ENCODE data around the gene PSMD4. TPM values are rescaled to one million over a fixed set of nuclear protein-coding genes. Genes with fewer than 3 reads are reported as not detected.

Gene PSMD4
- total RNA-seq, 1 experiment from 2014 or later: 325 TPM

DNA sequence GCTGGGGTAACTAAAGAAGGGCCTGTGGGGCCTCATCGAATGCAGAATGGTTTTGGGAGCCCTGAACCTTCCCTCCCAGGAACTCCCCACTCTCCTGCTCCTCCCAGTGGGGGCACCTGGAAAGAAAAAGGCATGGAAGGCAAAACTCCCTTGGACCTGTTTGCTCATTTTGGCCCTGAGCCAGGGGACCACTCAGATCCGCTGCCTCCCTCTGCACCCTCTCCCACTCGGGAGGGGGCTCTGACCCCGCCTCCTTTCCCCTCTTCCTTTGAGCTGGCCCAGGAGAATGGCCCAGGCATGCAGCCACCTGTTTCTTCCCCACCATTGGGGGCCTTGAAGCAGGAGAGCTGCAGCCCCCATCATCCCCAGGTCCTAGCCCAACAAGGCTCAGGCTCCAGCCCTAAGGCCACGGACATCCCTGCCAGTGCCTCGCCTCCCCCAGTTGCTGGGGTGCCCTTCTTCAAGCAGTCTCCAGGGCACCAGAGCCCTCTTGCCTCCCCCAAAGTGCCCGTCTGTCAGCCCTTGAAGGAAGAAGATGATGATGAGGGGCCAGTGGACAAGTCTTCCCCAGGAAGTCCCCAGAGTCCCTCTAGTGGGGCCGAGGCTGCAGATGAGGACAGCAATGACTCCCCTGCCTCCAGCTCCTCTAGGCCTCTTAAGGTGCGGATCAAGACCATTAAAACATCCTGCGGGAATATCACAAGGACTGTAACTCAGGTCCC is 32.2 kb downstream of the PSMD4 start:
- H3K4me1 Mint-ChIP-seq (ENCODE audit: low read depth, unreplicated experiment): peaks cover 13% of the 10 kb centered on the region
- intact Hi-C loops (cut with micrococcal nuclease; ENCODE audit: unreplicated experiment): no loop called here
- no peaks in the 10 kb centered on the region for H3K9me3 Mint-ChIP-seq (ENCODE audit: low read depth, unreplicated experiment)
- no peak overlapping the region for H3K4me3 Mint-ChIP-seq (ENCODE audit: low read depth, unreplicated experiment)
- BruUV-seq (replicated peaks): no TSS peak
- CTCF ChIA-PET: no interaction called here
- peaks cover 91% of the 10 kb centered on the region for H3K36me3 Mint-ChIP-seq (ENCODE audit: insufficient read depth, unreplicated experiment)
- no peak overlapping the region for H3K27ac Mint-ChIP-seq (ENCODE audit: unreplicated experiment)
- TF ChIP-seq, protein P1, sequence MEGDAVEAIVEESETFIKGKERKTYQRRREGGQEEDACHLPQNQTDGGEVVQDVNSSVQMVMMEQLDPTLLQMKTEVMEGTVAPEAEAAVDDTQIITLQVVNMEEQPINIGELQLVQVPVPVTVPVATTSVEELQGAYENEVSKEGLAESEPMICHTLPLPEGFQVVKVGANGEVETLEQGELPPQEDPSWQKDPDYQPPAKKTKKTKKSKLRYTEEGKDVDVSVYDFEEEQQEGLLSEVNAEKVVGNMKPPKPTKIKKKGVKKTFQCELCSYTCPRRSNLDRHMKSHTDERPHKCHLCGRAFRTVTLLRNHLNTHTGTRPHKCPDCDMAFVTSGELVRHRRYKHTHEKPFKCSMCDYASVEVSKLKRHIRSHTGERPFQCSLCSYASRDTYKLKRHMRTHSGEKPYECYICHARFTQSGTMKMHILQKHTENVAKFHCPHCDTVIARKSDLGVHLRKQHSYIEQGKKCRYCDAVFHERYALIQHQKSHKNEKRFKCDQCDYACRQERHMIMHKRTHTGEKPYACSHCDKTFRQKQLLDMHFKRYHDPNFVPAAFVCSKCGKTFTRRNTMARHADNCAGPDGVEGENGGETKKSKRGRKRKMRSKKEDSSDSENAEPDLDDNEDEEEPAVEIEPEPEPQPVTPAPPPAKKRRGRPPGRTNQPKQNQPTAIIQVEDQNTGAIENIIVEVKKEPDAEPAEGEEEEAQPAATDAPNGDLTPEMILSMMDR (IDR thresholded peaks at IDR 0.05; ENCODE audit: unreplicated experiment): no peak
- H3K27me3 Mint-ChIP-seq (ENCODE audit: unreplicated experiment): no peaks in the 10 kb centered on the region
- DNase-seq: no peak

DNA sequence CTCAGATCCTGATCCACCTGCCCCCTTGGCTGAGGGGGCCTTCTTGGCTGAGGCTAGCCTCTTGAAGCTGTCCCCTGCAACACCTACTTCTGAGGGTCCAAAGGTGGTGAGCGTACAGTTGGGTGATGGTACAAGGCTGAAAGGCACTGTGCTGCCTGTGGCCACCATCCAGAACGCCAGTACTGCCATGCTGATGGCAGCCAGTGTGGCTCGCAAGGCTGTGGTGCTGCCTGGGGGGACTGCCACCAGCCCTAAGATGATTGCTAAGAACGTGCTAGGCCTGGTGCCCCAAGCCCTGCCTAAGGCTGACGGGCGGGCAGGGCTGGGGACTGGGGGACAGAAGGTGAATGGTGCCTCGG is 32.8 kb downstream of the PSMD4 start:
- TF ChIP-seq, protein P1 (IDR thresholded peaks at IDR 0.05; ENCODE audit: unreplicated experiment): no peak
- DNase-seq: no peak
- no peaks in the 10 kb centered on the region for H3K9me3 Mint-ChIP-seq (ENCODE audit: low read depth, unreplicated experiment)
- H3K27me3 Mint-ChIP-seq (ENCODE audit: unreplicated experiment): no peaks in the 10 kb centered on the region
- intact Hi-C loops (cut with micrococcal nuclease; ENCODE audit: unreplicated experiment): no loop called here
- peaks cover 89% of the 10 kb centered on the region for H3K36me3 Mint-ChIP-seq (ENCODE audit: insufficient read depth, unreplicated experiment)
- H3K27ac Mint-ChIP-seq (ENCODE audit: unreplicated experiment): no peak overlapping the region
- peaks cover 13% of the 10 kb centered on the region for H3K4me1 Mint-ChIP-seq (ENCODE audit: low read depth, unreplicated experiment)
- no peak overlapping the region for H3K4me3 Mint-ChIP-seq (ENCODE audit: low read depth, unreplicated experiment)
- CTCF ChIA-PET: no interaction called here
- no TSS peak for BruUV-seq (replicated peaks)

DNA sequence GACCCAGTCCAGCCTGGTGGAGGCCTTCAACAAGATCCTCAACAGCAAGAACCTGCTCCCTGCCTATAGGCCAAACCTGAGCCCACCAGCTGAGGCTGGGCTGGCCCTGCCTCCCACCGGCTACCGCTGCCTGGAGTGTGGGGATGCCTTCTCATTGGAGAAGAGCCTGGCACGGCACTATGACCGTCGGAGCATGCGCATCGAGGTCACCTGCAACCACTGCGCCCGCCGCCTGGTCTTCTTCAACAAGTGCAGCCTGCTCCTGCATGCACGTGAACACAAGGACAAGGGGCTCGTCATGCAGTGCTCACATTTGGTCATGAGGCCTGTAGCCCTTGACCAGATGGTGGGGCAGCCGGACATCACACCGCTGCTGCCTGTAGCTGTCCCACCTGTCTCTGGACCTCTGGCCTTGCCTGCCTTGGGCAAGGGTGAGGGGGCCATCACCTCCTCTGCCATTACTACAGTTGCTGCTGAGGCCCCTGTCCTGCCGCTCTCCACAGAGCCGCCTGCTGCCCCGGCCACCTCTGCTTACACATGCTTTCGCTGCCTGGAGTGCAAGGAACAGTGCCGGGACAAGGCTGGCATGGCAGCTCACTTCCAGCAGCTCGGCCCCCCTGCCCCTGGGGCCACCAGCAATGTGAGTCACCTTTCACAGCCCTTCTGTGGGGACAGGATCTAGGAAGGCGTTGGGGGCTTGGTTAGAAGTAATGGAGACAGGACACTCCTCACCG is 33.4 kb downstream of the PSMD4 start:
- no peaks in the 10 kb centered on the region for H3K9me3 Mint-ChIP-seq (ENCODE audit: low read depth, unreplicated experiment)
- H3K27ac Mint-ChIP-seq (ENCODE audit: unreplicated experiment): no peak overlapping the region
- intact Hi-C loops (cut with micrococcal nuclease; ENCODE audit: unreplicated experiment): no loop called here
- peaks cover 13% of the 10 kb centered on the region for H3K4me1 Mint-ChIP-seq (ENCODE audit: low read depth, unreplicated experiment)
- BruUV-seq (replicated peaks): no TSS peak
- peaks cover 89% of the 10 kb centered on the region for H3K36me3 Mint-ChIP-seq (ENCODE audit: insufficient read depth, unreplicated experiment)
- TF ChIP-seq, protein P1 (IDR thresholded peaks at IDR 0.05; ENCODE audit: unreplicated experiment): no peak
- H3K27me3 Mint-ChIP-seq (ENCODE audit: unreplicated experiment): no peaks in the 10 kb centered on the region
- no peak overlapping the region for H3K4me3 Mint-ChIP-seq (ENCODE audit: low read depth, unreplicated experiment)
- CTCF ChIA-PET: no interaction called here
- DNase-seq: no peak

DNA sequence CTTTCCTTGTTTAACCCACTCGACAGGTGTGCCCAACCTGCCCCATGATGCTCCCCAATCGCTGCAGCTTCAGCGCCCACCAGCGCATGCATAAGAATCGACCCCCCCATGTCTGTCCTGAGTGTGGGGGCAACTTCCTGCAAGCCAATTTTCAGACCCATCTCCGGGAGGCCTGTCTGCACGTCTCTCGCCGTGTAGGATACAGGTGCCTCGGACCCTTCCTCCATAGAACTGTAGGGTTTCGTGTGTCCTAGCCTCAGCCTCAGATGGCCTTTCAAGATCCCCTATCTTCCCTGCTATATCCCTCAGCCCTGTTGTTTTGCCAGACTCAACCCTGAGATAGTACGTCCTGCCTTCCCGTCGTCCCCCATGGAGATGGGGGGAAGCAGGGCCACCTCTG is 34.0 kb downstream of the PSMD4 start:
- TF ChIP-seq, protein P1 (IDR thresholded peaks at IDR 0.05; ENCODE audit: unreplicated experiment): no peak
- CTCF ChIA-PET: no interaction called here
- Mint-ChIP-seq H3K27ac (ENCODE audit: unreplicated experiment) (no peak overlapping the region), H3K9me3 (ENCODE audit: low read depth, unreplicated experiment) (no peaks in the 10 kb centered on the region), H3K4me3 (ENCODE audit: low read depth, unreplicated experiment) (no peak overlapping the region), H3K27me3 (ENCODE audit: unreplicated experiment) (no peaks in the 10 kb centered on the region), H3K4me1 (ENCODE audit: low read depth, unreplicated experiment) (peaks cover 13% of the 10 kb centered on the region), H3K36me3 (ENCODE audit: insufficient read depth, unreplicated experiment) (peaks cover 89% of the 10 kb centered on the region)
- no peak for DNase-seq
- no TSS peak for BruUV-seq (replicated peaks)
- intact Hi-C loops (cut with micrococcal nuclease; ENCODE audit: unreplicated experiment): no loop called here

Measured in Calu3 (cell line).